SK-N-SH (cell line): ENCODE results near the gene FAM120C. TPM values are rescaled to one million over a fixed set of nuclear protein-coding genes. Genes with fewer than 3 reads are reported as not detected.

ENCODE experiments used
- CTCF ChIA-PET: fragments of 300-600, 350-600 bp; formaldehyde crosslinking; extraction: SDS; loops from one replicate; lab custom pipeline; 2021; lab: Yijun Ruan, JAX
- POLR2A ChIA-PET: fragments of 350-600 bp; sonication (Branson Sonifier 250); formaldehyde crosslinking; extraction: SDS; loops from one replicate; lab custom pipeline; 2020; ENCODE audit warnings: antibody characterized with exemption, inconsistent platforms; lab: Yijun Ruan, JAX
- DNase-seq: peaks from one replicate; pipeline ENCODE4 v3.0.0; 2012
- H2AFZ ChIP-seq: fragments of 200-600 bp; sonication (generic); 2 replicates; pipeline ENCODE4 v1.8.1; 2016; ENCODE audit warnings: antibody characterized with exemption, mild to moderate bottlenecking, low read depth
- H3F3A ChIP-seq: fragments of 200-600 bp; sonication (generic); replicated peaks from 2 replicates; pipeline ENCODE3; 2016; ENCODE audit warnings: antibody characterized with exemption, mild to moderate bottlenecking; ENCODE audit not compliant: insufficient read depth
- H3K27ac ChIP-seq, 2 experiments: fragments of 200-500 bp in 1 of 2; fragments of 200-600 bp in 1 of 2; sonication (Bioruptor generic) in 1 of 2; sonication (generic), shearing (Covaris generic) in 1 of 2; 2 replicates each; pipeline versions ENCODE4 v1.5.1 to v1.6.1; 2014 to 2016; ENCODE audit warnings: low read depth in 2 of 2, inconsistent platforms in 1 of 2, low read length in 1 of 2, mild to moderate bottlenecking in 1 of 2, mixed read lengths in 1 of 2
- H3K27me3 ChIP-seq: fragments of 200-600 bp; sonication (generic), shearing (Covaris generic); 2 replicates; pipeline ENCODE4 v1.6.1; 2016; ENCODE audit warnings: mixed run types; ENCODE audit not compliant: insufficient read depth
- H3K36me3 ChIP-seq, 2 experiments: fragments of 200-500 bp in 1 of 2; fragments of 200-600 bp in 1 of 2; sonication (Bioruptor generic) in 1 of 2; sonication (generic) in 1 of 2; replicated peaks in 1 of 2; 2 replicates each; pipeline versions ENCODE3 to v1.5.1; 2014 to 2016; ENCODE audit warnings: low read length in 1 of 2, mild to moderate bottlenecking in 1 of 2; ENCODE audit not compliant: insufficient read depth in 2 of 2, control insufficient read depth in 1 of 2
- H3K4me1 ChIP-seq, 2 experiments: fragments of 200-500 bp in 1 of 2; fragments of 200-600 bp in 1 of 2; sonication (Bioruptor generic) in 1 of 2; sonication (generic), shearing (Covaris generic) in 1 of 2; 2 replicates each; pipeline versions ENCODE4 v1.5.1 to v1.6.1; 2014 to 2016; ENCODE audit warnings: low read depth in 1 of 2, low read length in 1 of 2, mixed run types in 1 of 2; ENCODE audit not compliant: insufficient read depth in 2 of 2, control insufficient read depth in 1 of 2
- H3K4me2 ChIP-seq: fragments of 200-600 bp; sonication (generic), shearing (Covaris generic); 2 replicates; pipeline ENCODE4 v1.6.1; 2017; ENCODE audit warnings: mixed run types
- H3K4me3 ChIP-seq, 2 experiments: fragments of 200-500 bp in 1 of 2; fragments of 200-600 bp in 1 of 2; sonication (Bioruptor generic) in 1 of 2; sonication (generic), shearing (Covaris generic) in 1 of 2; 2 replicates each; pipeline versions ENCODE4 v1.5.1 to v1.8.1; 2014 to 2016; ENCODE audit warnings: low read depth in 2 of 2, inconsistent platforms in 1 of 2, low read length in 1 of 2, mild to moderate bottlenecking in 1 of 2, mixed read lengths in 1 of 2, moderate library complexity in 1 of 2
- H3K79me2 ChIP-seq: fragments of 200-600 bp; sonication (generic); 2 replicates; pipeline ENCODE4 v1.8.1; 2017; ENCODE audit warnings: mild to moderate bottlenecking; ENCODE audit not compliant: insufficient read depth
- H3K9ac ChIP-seq: fragments of 200-600 bp; sonication (generic); 2 replicates; pipeline ENCODE4 v1.6.1; 2017; ENCODE audit warnings: mixed run types
- H3K9me2 ChIP-seq: fragments of 200-600 bp; sonication (generic); 2 replicates; pipeline ENCODE4 v1.6.1; 2017; ENCODE audit warnings: mixed run types
- H3K9me3 ChIP-seq: fragments of 200-600 bp; sonication (generic); 2 replicates; pipeline ENCODE4 v1.6.1; 2017; ENCODE audit warnings: mixed run types, mild to moderate bottlenecking, moderate library complexity
- H4K20me1 ChIP-seq: fragments of 200-600 bp; sonication (generic); 2 replicates; pipeline ENCODE4 v1.6.1; 2017; ENCODE audit warnings: mild to moderate bottlenecking, mixed run types; ENCODE audit not compliant: insufficient read depth
- ELF1 ChIP-seq: IDR thresholded peaks from 2 replicates; pipeline ENCODE4 v1.4.0; 2012
- FOSL2 ChIP-seq: IDR thresholded peaks from 2 replicates; pipeline ENCODE4 v1.4.0; 2012; ENCODE audit warnings: low read depth, mild to moderate bottlenecking, moderate library complexity, borderline replicate concordance
- FOXJ3 ChIP-seq: sonication (generic); formaldehyde crosslinking; IDR thresholded peaks from 2 replicates; pipeline ENCODE4 v1.5.1; 2020; ENCODE audit warnings: mild to moderate bottlenecking, missing genetic modification reagents
- JUND ChIP-seq: IDR thresholded peaks from 2 replicates; pipeline ENCODE4 v1.4.0; 2012
- NFIC ChIP-seq: IDR thresholded peaks from 2 replicates; pipeline ENCODE4 v1.4.0; 2012; ENCODE audit warnings: borderline replicate concordance
- NRF1 ChIP-seq: IDR thresholded peaks from 2 replicates; pipeline ENCODE4 v1.6.1; 2012; ENCODE audit warnings: low read depth, mild to moderate bottlenecking, low read length
- POLR2AphosphoS5 ChIP-seq: IDR thresholded peaks from 2 replicates; pipeline ENCODE4 v1.6.1; 2012; ENCODE audit warnings: low read depth, low read length
- RAD21 ChIP-seq: IDR thresholded peaks from 2 replicates; pipeline ENCODE4 v1.6.1; 2012; ENCODE audit warnings: mild to moderate bottlenecking, low read length
- RCOR1 ChIP-seq: fragments of 150-350 bp; IDR thresholded peaks from 2 replicates; pipeline ENCODE4 v1.6.1; 2017; ENCODE audit warnings: antibody characterized with exemption, low read length
- RFX5 ChIP-seq: IDR thresholded peaks from 2 replicates; pipeline ENCODE4 v1.6.1; 2012; ENCODE audit warnings: mild to moderate bottlenecking, improper control_type of control experiment, low read length
- TCF12 ChIP-seq: IDR thresholded peaks from 2 replicates; pipeline ENCODE4 v1.4.0; 2012
- WGBS: methylation state at CpG from one replicate; pipeline ENCODE4 v1.1.6; 2017; ENCODE audit warnings: low lambda C conversion rate; 5-methylcytosine and 5-hydroxymethylcytosine counted together
- polyA plus RNA-seq, 3 experiments: library from polyadenylated mRNA; depleted of rRNA; stranded (reverse); fragments of >200 nt; gene quantifications; 2 replicates each; pipeline ENCODE4 v1.2.3, GENCODE V29; 2012
- TF ChIP-seq, protein P1 (sequence below): fragments of 200-600 bp; sonication (generic); IDR thresholded peaks from 2 replicates; pipeline ENCODE4 v1.6.1; 2017; ENCODE audit warnings: antibody characterized with exemption, mild to moderate bottlenecking, moderate library complexity

Gene FAM120C
- polyA plus RNA-seq, 1 of the 3 experiments (the other 2 are of a cell fraction): 6.0 TPM

DNA sequence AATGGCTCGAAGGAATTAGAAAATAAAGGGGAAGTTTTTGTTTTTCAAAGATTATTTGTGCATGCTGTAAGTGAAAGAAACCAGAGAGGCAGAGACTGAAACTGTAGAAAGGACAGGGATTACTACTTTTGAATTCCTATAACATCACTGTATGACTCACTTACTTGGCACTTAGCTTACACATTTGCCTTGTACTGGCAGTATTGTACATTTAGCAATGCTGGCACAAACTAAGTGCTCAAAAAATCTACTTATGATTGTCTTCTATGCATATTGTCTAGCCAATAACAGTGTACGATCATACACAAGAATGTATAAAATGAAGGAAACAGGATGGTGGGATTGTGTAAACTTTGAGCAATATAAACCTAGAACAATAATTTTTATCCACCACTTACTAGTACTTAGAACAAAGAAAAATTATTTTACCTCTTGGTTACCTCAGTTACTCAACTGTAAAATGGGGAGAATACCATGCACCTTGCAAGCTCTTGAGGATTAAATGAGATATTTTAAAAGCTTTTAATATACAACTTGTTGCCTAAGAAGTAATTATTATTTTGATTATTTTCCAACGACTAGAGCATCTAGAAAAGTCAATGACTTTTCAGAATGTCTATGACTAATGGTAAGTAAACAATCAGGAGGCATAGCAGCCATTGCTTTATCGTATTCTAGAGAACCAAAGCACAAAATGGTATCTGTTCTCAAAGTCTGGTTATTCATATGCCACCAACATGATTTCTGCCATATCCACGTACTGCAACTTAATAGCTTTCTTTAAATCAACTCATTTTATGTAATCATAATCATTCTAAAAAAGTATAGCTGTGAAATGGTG is 4.7 kb downstream of the FAM120C start:
- CTCF ChIA-PET: no interaction called here
- Histone ChIP-seq H3K9me3 (no peaks in the 10 kb centered on the region), H3K9ac (0 out of 2 replicates have a peak overlapping the region, but pooled peaks have one; percentile 3), H3K79me2 (peaks cover 90% of the 10 kb centered on the region), H3K4me2 (peak overlapping the region; percentile 80), H2AFZ (no peak overlapping the region), H3F3A (peaks cover 9% of the 10 kb centered on the region), H4K20me1 (peaks cover 9% of the 10 kb centered on the region; the same call in 1 of the 2 replicates), H3K4me1 (peaks cover 0 to 6% of the 10 kb centered on the region in 2 experiments; a peak in 2 of 4 replicates), H3K27ac (peak overlapping the region in 1 of 2 experiments; percentile 72; a peak in 3 of 4 replicates), H3K27me3 (no peaks in the 10 kb centered on the region), H3K36me3 (peaks cover 0 to 5% of the 10 kb centered on the region in 2 experiments), H3K4me3 (peak overlapping the region in 1 of 2 experiments; percentile 36; a peak in 2 of 4 replicates), H3K9me2 (no peaks in the 10 kb centered on the region)
- TF ChIP-seq TCF12 (peak; percentile 54; the same call in 1 of the 2 replicates), POLR2AphosphoS5 (0 out of 2 replicates have a peak, but pooled peaks have one; percentile 22), RAD21 (no peak), FOSL2 (peak; percentile 68; the same call in 1 of the 2 replicates), NFIC (peak; percentile 50; the same call in 1 of the 2 replicates), JUND (peak; percentile 72), RCOR1 (no peak), NRF1 (no peak), ELF1 (no peak)
- DNase-seq: no peak
- 21% methylated on average over 5 of the region's 5 CpGs for WGBS
- POLR2A ChIA-PET: no interaction called here

DNA sequence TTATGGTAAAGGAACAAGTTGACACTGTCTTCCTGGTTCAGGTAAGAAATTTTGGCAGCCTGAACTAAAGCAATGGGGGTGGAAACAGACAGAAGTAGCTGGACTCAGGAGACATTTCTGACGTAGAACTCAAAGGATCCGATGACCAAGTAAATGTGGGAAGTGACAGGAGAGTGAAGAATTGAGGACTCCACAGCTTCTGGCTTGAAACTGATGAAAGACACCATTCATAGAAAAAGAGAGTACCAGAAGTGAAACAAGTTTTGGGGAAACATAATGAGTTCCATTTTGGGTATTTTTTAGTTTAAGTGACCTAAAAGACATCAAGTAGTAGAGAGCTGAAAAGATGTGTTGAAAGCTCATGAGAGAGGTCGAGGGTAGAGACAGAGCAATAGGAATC is 5.7 kb downstream of the FAM120C start:
- no peak overlapping the region for H3K4me3 ChIP-seq
- no peaks in the 10 kb centered on the region for H3K9me3 ChIP-seq
- H3K79me2 ChIP-seq: peaks cover 90% of the 10 kb centered on the region
- peaks cover 0 to 5% of the 10 kb centered on the region in 2 experiments for H3K36me3 ChIP-seq
- DNase-seq: no peak
- peak overlapping the region; percentile 67 for H3K4me2 ChIP-seq
- H3F3A ChIP-seq: peaks cover 9% of the 10 kb centered on the region
- H4K20me1 ChIP-seq: peaks cover 9% of the 10 kb centered on the region; the same call in 1 of the 2 replicates
- H2AFZ ChIP-seq: no peak overlapping the region
- POLR2A ChIA-PET: interaction anchor here (1.1 kb wide), 1 partner anchor 180 kb away, joined by 3 read pairs; the partner anchor contains the start of gene WNK3
- WGBS: 57% methylated on average over 3 of the region's 3 CpGs
- H3K4me1 ChIP-seq: peaks cover 0 to 6% of the 10 kb centered on the region in 2 experiments; a peak in 2 of 4 replicates
- CTCF ChIA-PET: no interaction called here
- no peaks in the 10 kb centered on the region for H3K9me2 ChIP-seq
- H3K9ac ChIP-seq: no peak overlapping the region
- TF ChIP-seq ELF1: no peak
- no peak for TF ChIP-seq NRF1
- TF ChIP-seq RFX5: no peak
- TF ChIP-seq, protein P1, sequence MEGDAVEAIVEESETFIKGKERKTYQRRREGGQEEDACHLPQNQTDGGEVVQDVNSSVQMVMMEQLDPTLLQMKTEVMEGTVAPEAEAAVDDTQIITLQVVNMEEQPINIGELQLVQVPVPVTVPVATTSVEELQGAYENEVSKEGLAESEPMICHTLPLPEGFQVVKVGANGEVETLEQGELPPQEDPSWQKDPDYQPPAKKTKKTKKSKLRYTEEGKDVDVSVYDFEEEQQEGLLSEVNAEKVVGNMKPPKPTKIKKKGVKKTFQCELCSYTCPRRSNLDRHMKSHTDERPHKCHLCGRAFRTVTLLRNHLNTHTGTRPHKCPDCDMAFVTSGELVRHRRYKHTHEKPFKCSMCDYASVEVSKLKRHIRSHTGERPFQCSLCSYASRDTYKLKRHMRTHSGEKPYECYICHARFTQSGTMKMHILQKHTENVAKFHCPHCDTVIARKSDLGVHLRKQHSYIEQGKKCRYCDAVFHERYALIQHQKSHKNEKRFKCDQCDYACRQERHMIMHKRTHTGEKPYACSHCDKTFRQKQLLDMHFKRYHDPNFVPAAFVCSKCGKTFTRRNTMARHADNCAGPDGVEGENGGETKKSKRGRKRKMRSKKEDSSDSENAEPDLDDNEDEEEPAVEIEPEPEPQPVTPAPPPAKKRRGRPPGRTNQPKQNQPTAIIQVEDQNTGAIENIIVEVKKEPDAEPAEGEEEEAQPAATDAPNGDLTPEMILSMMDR: no peak
- TF ChIP-seq FOXJ3: no peak
- H3K27ac ChIP-seq: peak overlapping the region in 1 of 2 experiments; percentile 72; a peak in 3 of 4 replicates
- H3K27me3 ChIP-seq: no peaks in the 10 kb centered on the region
